Gastroesophageal sphincter (tissue), 3 donors: ENCODE data around the gene ATAD2B.

ENCODE experiments used
- CTCF ChIP-seq, 4 experiments: fragments of 200-600 bp in 2 of 4; fragments of 450-650 bp in 2 of 4; sonication (generic) in 1 of 4; IDR thresholded peaks; one replicate each; pipeline ENCODE4 v1.5.1; 2017 to 2019; ENCODE audit warnings: antibody characterized with exemption in 4 of 4, mild to moderate bottlenecking in 2 of 4, moderate library complexity in 2 of 4
- EP300 ChIP-seq: sonication (generic); formaldehyde crosslinking; IDR thresholded peaks from one replicate; pipeline ENCODE4 v1.6.1; 2017; ENCODE audit warnings: antibody characterized with exemption, mild to moderate bottlenecking
- POLR2A ChIP-seq, 2 donors: fragments of 450-650 bp; IDR thresholded peaks; one replicate each; pipeline ENCODE4 v1.6.1; 2017; ENCODE audit warnings: antibody characterized with exemption in 2 of 2, mild to moderate bottlenecking in 2 of 2, moderate library complexity in 1 of 2
- POLR2AphosphoS5 ChIP-seq: sonication (generic); formaldehyde crosslinking; IDR thresholded peaks from one replicate; pipeline ENCODE4 v1.6.1; 2017; ENCODE audit warnings: antibody characterized with exemption

GRCh38 chr2:23784971-23785370 lies 142.0 kb downstream of the ATAD2B start:
- TF ChIP-seq POLR2AphosphoS5: no peak
- no peak for TF ChIP-seq POLR2A (IDR thresholded peaks at IDR 0.05)
- no peak for TF ChIP-seq CTCF (IDR thresholded peaks at IDR 0.05)
- TF ChIP-seq EP300: no peak
